ENCODE measurements around the gene SEMA5B. TPM values are rescaled to one million over a fixed set of nuclear protein-coding genes. Genes with fewer than 3 reads are reported as not detected.

SEMA5B gene
- polyA plus RNA-seq, 1 of the 3 experiments (the other 2 are of a cell fraction), result 0.43 TPM

DNA sequence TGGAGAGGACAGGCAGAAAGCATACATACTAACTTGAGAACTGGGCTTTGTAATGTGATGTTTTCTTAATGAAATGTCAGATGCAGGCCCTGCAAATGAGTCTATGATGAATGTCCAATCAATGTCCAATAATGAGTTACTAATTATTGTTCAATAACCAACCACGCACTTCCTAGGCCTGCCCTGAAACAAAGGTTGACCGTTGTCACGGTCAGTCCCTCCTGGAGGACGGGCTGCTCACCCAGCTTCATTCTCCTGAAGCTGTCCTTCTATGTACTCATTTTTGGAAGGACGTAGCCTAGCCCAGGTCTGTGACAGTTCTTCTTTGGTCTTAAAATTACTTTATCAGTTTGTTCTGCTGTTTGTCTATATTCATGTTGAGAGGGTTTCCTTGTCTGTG lies 30.9 kb upstream of the SEMA5B start:
- no peak for TF ChIP-seq JUND (IDR thresholded peaks at IDR 0.05)
- TF ChIP-seq GABPA (IDR thresholded peaks at IDR 0.05; ENCODE audit: low read depth), result no peak
- TF ChIP-seq GATA2 (CRISPR knock-in tag; IDR thresholded peaks at IDR 0.05), result no peak
- TF ChIP-seq TAF1 (IDR thresholded peaks at IDR 0.05; ENCODE audit: borderline replicate concordance, low read depth, low read length), result no peak
- TF ChIP-seq, protein P1, sequence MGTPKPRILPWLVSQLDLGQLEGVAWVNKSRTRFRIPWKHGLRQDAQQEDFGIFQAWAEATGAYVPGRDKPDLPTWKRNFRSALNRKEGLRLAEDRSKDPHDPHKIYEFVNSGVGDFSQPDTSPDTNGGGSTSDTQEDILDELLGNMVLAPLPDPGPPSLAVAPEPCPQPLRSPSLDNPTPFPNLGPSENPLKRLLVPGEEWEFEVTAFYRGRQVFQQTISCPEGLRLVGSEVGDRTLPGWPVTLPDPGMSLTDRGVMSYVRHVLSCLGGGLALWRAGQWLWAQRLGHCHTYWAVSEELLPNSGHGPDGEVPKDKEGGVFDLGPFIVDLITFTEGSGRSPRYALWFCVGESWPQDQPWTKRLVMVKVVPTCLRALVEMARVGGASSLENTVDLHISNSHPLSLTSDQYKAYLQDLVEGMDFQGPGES (IDR thresholded peaks at IDR 0.05; ENCODE audit: low read depth, low read length), result no peak
- no peak for TF ChIP-seq RCOR1 (IDR thresholded peaks at IDR 0.05; ENCODE audit: low read length)
- no peak for TF ChIP-seq ELF1 (IDR thresholded peaks at IDR 0.05)
- no peak for TF ChIP-seq YY1 (IDR thresholded peaks at IDR 0.05; ENCODE audit: low read depth)
- POLR2A ChIA-PET, result no interaction called here
- no peaks in the 10 kb centered on the region for H3F3A ChIP-seq (replicated peaks; ENCODE audit: insufficient read depth)
- H3K9me3 ChIP-seq, result no peaks in the 10 kb centered on the region
- no peak overlapping the region for H3K4me3 ChIP-seq (ENCODE audit: low read depth in 2 of 2, low read length in 1 of 2)
- H3K27ac ChIP-seq (ENCODE audit: low read depth in 2 of 2, low read length in 1 of 2), result no peak overlapping the region
- H3K4me1 ChIP-seq (ENCODE audit: control insufficient read depth in 1 of 2, insufficient read depth in 2 of 2, low read depth in 1 of 2, low read length in 1 of 2), result peaks cover 0 to 11% of the 10 kb centered on the region in 2 experiments; a peak in 1 of 4 replicates
- H3K79me2 ChIP-seq (ENCODE audit: insufficient read depth), result no peaks in the 10 kb centered on the region
- H4K20me1 ChIP-seq (ENCODE audit: insufficient read depth), result no peaks in the 10 kb centered on the region
- H3K27me3 ChIP-seq (ENCODE audit: insufficient read depth), result no peaks in the 10 kb centered on the region; the same call in 1 of the 2 replicates
- no peaks in the 10 kb centered on the region for H3K36me3 ChIP-seq (replicated peaks in 1 of 2; ENCODE audit: control insufficient read depth in 1 of 2, insufficient read depth in 2 of 2, low read length in 1 of 2)
- CTCF ChIA-PET, result interaction anchor here (0.8 kb wide), 1 partner anchor 13 kb away, joined by 3 read pairs; no protein-coding TSS in a partner anchor
- H2AFZ ChIP-seq (ENCODE audit: low read depth), result no peak overlapping the region
- DNase-seq, result no peak
- no peak overlapping the region for H3K9ac ChIP-seq
- H3K4me2 ChIP-seq, result no peak overlapping the region
- 78% methylated on average over 5 of the region's 5 CpGs for WGBS (ENCODE audit: low lambda C conversion rate)
- no peaks in the 10 kb centered on the region for H3K9me2 ChIP-seq

DNA sequence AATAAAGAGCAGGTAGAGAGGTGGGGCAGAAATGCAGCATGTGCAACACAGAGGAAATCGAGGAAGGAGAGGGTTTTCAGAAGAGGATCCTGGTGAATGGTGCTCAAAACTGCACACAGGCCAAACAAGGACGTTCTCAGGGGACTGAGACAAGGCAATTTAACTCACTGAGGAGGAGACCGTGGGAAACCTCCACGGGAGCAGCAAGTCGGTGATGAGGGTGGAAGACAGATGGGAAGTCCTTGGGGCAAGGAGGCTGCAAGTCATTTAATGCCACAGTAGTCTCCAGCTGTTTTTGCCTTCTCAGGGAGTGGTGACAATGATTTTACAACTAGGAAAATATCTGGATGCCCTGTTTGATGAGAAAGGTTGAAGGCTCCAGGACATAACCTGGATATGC lies 27.8 kb upstream of the SEMA5B start:
- ChIA-PET CTCF (interaction anchor here (1.3 to 1.8 kb wide), 2 partner anchors 98 to 113 kb away, joined by 3 to 5 read pairs; no protein-coding TSS in a partner anchor), POLR2A (no interaction called here)
- Histone ChIP-seq H3K36me3 (replicated peaks in 1 of 2; ENCODE audit: control insufficient read depth in 1 of 2, insufficient read depth in 2 of 2, low read length in 1 of 2) (no peaks in the 10 kb centered on the region), H3K9me2 (no peaks in the 10 kb centered on the region), H3K9ac (no peak overlapping the region), H3K4me1 (ENCODE audit: control insufficient read depth in 1 of 2, insufficient read depth in 2 of 2, low read depth in 1 of 2, low read length in 1 of 2) (peaks cover 0 to 17% of the 10 kb centered on the region in 2 experiments; a peak in 1 of 4 replicates), H3F3A (replicated peaks; ENCODE audit: insufficient read depth) (no peaks in the 10 kb centered on the region), H3K27me3 (ENCODE audit: insufficient read depth) (no peaks in the 10 kb centered on the region; the same call in 1 of the 2 replicates), H3K9me3 (no peaks in the 10 kb centered on the region), H3K4me2 (no peak overlapping the region), H4K20me1 (ENCODE audit: insufficient read depth) (no peaks in the 10 kb centered on the region), H2AFZ (ENCODE audit: low read depth) (no peak overlapping the region), H3K4me3 (ENCODE audit: low read depth in 2 of 2, low read length in 1 of 2) (no peak overlapping the region), H3K79me2 (ENCODE audit: insufficient read depth) (no peaks in the 10 kb centered on the region), H3K27ac (ENCODE audit: low read depth in 2 of 2, low read length in 1 of 2) (no peak overlapping the region)
- no peak for TF ChIP-seq RAD21 (IDR thresholded peaks at IDR 0.05; ENCODE audit: low read length)
- no peak for TF ChIP-seq JUND (IDR thresholded peaks at IDR 0.05)
- TF ChIP-seq SMC3 (IDR thresholded peaks at IDR 0.05; ENCODE audit: low read depth, low read length), result no peak
- TF ChIP-seq, protein P2, sequence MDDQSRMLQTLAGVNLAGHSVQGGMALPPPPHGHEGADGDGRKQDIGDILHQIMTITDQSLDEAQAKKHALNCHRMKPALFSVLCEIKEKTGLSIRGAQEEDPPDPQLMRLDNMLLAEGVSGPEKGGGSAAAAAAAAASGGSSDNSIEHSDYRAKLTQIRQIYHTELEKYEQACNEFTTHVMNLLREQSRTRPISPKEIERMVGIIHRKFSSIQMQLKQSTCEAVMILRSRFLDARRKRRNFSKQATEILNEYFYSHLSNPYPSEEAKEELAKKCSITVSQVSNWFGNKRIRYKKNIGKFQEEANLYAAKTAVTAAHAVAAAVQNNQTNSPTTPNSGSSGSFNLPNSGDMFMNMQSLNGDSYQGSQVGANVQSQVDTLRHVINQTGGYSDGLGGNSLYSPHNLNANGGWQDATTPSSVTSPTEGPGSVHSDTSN (IDR thresholded peaks at IDR 0.05), result no peak
- TF ChIP-seq, protein P3, sequence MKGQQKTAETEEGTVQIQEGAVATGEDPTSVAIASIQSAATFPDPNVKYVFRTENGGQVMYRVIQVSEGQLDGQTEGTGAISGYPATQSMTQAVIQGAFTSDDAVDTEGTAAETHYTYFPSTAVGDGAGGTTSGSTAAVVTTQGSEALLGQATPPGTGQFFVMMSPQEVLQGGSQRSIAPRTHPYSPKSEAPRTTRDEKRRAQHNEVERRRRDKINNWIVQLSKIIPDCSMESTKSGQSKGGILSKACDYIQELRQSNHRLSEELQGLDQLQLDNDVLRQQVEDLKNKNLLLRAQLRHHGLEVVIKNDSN (IDR thresholded peaks at IDR 0.05; ENCODE audit: borderline replicate concordance, low read depth), result no peak
- 82% methylated on average over 5 of the region's 5 CpGs for WGBS (ENCODE audit: low lambda C conversion rate)
- DNase-seq, result no peak
